HepG2 (cell line): ENCODE results near the gene ACCS. TPM values are rescaled to one million over a fixed set of nuclear protein-coding genes. Genes with fewer than 3 reads are reported as not detected.

Source experiments
- ATAC-seq: fragments of 200-7000 bp; cut with Tn5 transposase; 3 replicates; pipeline ENCODE4 v1.9.1; 2020; ENCODE audit warnings: mild to moderate bottlenecking, moderate library complexity
- BruUV-seq: library from RNA; stranded (reverse); fragments of 400-500 nt; replicated peaks from 2 replicates; lab custom pipeline; 2021; lab: Mats Ljungman, UMichigan
- CTCF ChIA-PET: fragments of 300-600 bp; formaldehyde crosslinking; extraction: SDS; loops from one replicate; lab custom pipeline; 2021; ENCODE audit warnings: low total read pairs, inconsistent platforms, low intra/inter-chr PET ratio; lab: Yijun Ruan, JAX
- POLR2A ChIA-PET: fragments of 350-600 bp; sonication (Branson Sonifier 250); formaldehyde crosslinking; loops from one replicate; lab custom pipeline; 2020; ENCODE audit warnings: antibody characterized with exemption, inconsistent platforms; lab: Yijun Ruan, JAX
- DNase-seq: peaks from one replicate; pipeline ENCODE4 v3.0.0-alpha.2; 2015; ENCODE audit warnings: low spot score
- FAIRE-seq: peaks from 3 replicates; lab custom pipeline; 2011; peaks lifted over from hg19 to GRCh38; lab: Jason Lieb, UNC
- H2AFZ ChIP-seq: one replicate; pipeline ENCODE4 v1.6.1; 2011; ENCODE audit warnings: low read length, inconsistent platforms
- H3K27ac ChIP-seq: fragments of 300-600 bp; 3 replicates; pipeline ENCODE4 v1.8.0; 2011; ENCODE audit warnings: mixed run types, mild to moderate bottlenecking, mixed read lengths, low read length, inconsistent platforms; ENCODE audit not compliant: insufficient read depth; ENCODE audit errors: extremely low read length
- H3K27me3 ChIP-seq, 2 experiments: fragments of 200-600 bp in 1 of 2; 2 replicates in 1 of 2; 3 replicates in 1 of 2; pipeline versions ENCODE4 v1.6.0 to v1.8.0; 2011; ENCODE audit warnings: low read length in 2 of 2, mild to moderate bottlenecking in 2 of 2, moderate library complexity in 2 of 2, inconsistent platforms in 1 of 2; ENCODE audit not compliant: insufficient read depth in 2 of 2, control insufficient read depth in 1 of 2
- H3K36me3 ChIP-seq, 2 experiments: fragments of 200-600 bp in 1 of 2; replicated peaks in 1 of 2; 2 replicates in 1 of 2; 3 replicates in 1 of 2; pipeline versions ENCODE4 v1.5.1 to v1.8.0; 2011; ENCODE audit warnings: low read length in 2 of 2, inconsistent platforms in 1 of 2; ENCODE audit not compliant: insufficient read depth in 2 of 2, control insufficient read depth in 1 of 2
- H3K4me1 ChIP-seq: 2 replicates; pipeline ENCODE4 v1.5.1; 2012; ENCODE audit warnings: low read length, inconsistent platforms; ENCODE audit not compliant: insufficient read depth
- H3K4me2 ChIP-seq: 2 replicates; pipeline ENCODE4 v1.6.0; 2011; ENCODE audit warnings: low read depth, low read length, inconsistent platforms
- H3K4me3 ChIP-seq, 3 experiments: fragments of 200-600 bp in 1 of 3; sonication (generic), shearing (Covaris generic) in 1 of 3; replicated peaks in 1 of 3; 2 replicates each; pipeline ENCODE4 v1.5.1; 2011 to 2016; ENCODE audit warnings: low read length in 3 of 3, inconsistent platforms in 2 of 3, low read depth in 2 of 3, mild to moderate bottlenecking in 2 of 3, control low read depth in 1 of 3, mixed read lengths in 1 of 3; ENCODE audit not compliant: insufficient read depth in 1 of 3
- H3K79me2 ChIP-seq: one replicate; pipeline ENCODE4 v1.6.1; 2011; ENCODE audit warnings: low read length, inconsistent platforms; ENCODE audit not compliant: insufficient read depth
- H3K9ac ChIP-seq: 2 replicates; pipeline ENCODE4 v1.6.0; 2011; ENCODE audit warnings: mild to moderate bottlenecking, low read depth, low read length, inconsistent platforms; ENCODE audit not compliant: insufficient read depth
- H3K9me3 ChIP-seq: 2 replicates; pipeline ENCODE4 v1.5.1; 2012; ENCODE audit warnings: mild to moderate bottlenecking, low read length
- H4K20me1 ChIP-seq: 2 replicates; pipeline ENCODE4 v1.6.0; 2011; ENCODE audit warnings: inconsistent platforms, mild to moderate bottlenecking, low read length, moderate library complexity; ENCODE audit not compliant: insufficient read depth
- ARNT2 ChIP-seq: sonication (generic); formaldehyde crosslinking; IDR thresholded peaks from 2 replicates; pipeline ENCODE4 v1.8.0; 2022; ENCODE audit warnings: mild to moderate bottlenecking, low read depth, missing genetic modification reagents, moderate library complexity
- CBX2 ChIP-seq, 2 experiments: fragments of 200-600 bp in 1 of 2; sonication (generic); formaldehyde crosslinking in 1 of 2; IDR thresholded peaks; 2 replicates each; pipeline versions ENCODE4 v1.7.0 to v1.8.1; 2018 to 2022; ENCODE audit warnings: low read depth in 2 of 2, low read length in 1 of 2, mild to moderate bottlenecking in 1 of 2, missing genetic modification reagents in 1 of 2
- FIP1L1 ChIP-seq: fragments of 200-400 bp; formaldehyde crosslinking; IDR thresholded peaks from 2 replicates; pipeline ENCODE4 v1.6.1; 2018; ENCODE audit warnings: low read depth, mild to moderate bottlenecking, low read length, moderate library complexity, borderline replicate concordance; ENCODE audit not compliant: insufficient read depth
- HMG20A ChIP-seq: IDR thresholded peaks from 2 replicates; pipeline ENCODE4 v1.6.1; 2016; ENCODE audit warnings: borderline replicate concordance
- KDM5A ChIP-seq: fragments of 200-600 bp; sonication (generic); IDR thresholded peaks from 2 replicates; pipeline ENCODE4 v1.7.0; 2018; ENCODE audit warnings: antibody characterized with exemption, mild to moderate bottlenecking, low read length, borderline replicate concordance
- MTA1 ChIP-seq: sonication (generic); formaldehyde crosslinking; IDR thresholded peaks from 2 replicates; pipeline ENCODE4 v1.4.0; 2020; ENCODE audit warnings: missing genetic modification reagents, mild to moderate bottlenecking, borderline replicate concordance
- NCOA5 ChIP-seq: sonication (generic); formaldehyde crosslinking; IDR thresholded peaks from 2 replicates; pipeline ENCODE4 v1.4.0; 2020; ENCODE audit warnings: missing genetic modification reagents
- POLR2G ChIP-seq: fragments of 200-400 bp; formaldehyde crosslinking; IDR thresholded peaks from 2 replicates; pipeline ENCODE4 v1.6.1; 2018; ENCODE audit warnings: mild to moderate bottlenecking, low read depth, low read length, moderate library complexity
- RXRB ChIP-seq: IDR thresholded peaks from 2 replicates; pipeline ENCODE4 v1.6.1; 2016; ENCODE audit warnings: borderline replicate concordance, missing genetic modification reagents, missing compliant biosample characterization
- SNRNP70 ChIP-seq: fragments of 200-400 bp; formaldehyde crosslinking; IDR thresholded peaks from 2 replicates; pipeline ENCODE4 v1.6.1; 2017; ENCODE audit warnings: mild to moderate bottlenecking, low read depth, low read length, moderate library complexity
- ZNF326 ChIP-seq: sonication (generic); formaldehyde crosslinking; IDR thresholded peaks from 2 replicates; pipeline ENCODE4 v1.4.0; 2020; ENCODE audit warnings: missing genetic modification reagents, borderline replicate concordance
- ZNF335 ChIP-seq: sonication (generic); formaldehyde crosslinking; IDR thresholded peaks from 2 replicates; pipeline ENCODE4 v1.4.0; 2020; ENCODE audit warnings: missing genetic modification reagents
- ZNF432 ChIP-seq: sonication (generic); formaldehyde crosslinking; IDR thresholded peaks from 2 replicates; pipeline ENCODE4 v1.5.0; 2020; ENCODE audit warnings: missing genetic modification reagents, mild to moderate bottlenecking, borderline replicate concordance
- WGBS: methylation state at CpG from one replicate; pipeline ENCODE4 v1.1.6; 2017; ENCODE audit warnings: low lambda C conversion rate; 5-methylcytosine and 5-hydroxymethylcytosine counted together
- in situ Hi-C: cut with HindIII; loops from 2 replicates; pipeline ENCODE4 v1.10.0; 2017; ENCODE audit warnings: low pct_unique_long_range_greater_than_20kb; ENCODE audit not compliant: extremely low pct_ligation_motif_present
- intact Hi-C: fragments of 100-400 bp; cut with micrococcal nuclease; formaldehyde crosslinking; loops from one replicate; pipeline ENCODE4 v1.10.0; 2022; ENCODE audit not compliant: unreplicated experiment
- polyA plus RNA-seq, 8 experiments: library from polyadenylated mRNA; depleted of rRNA in 3 of 8; stranded (reverse) in 7 of 8; unstranded in 1 of 8; fragments of >200 nt; fragmentation: Illumina TruSeq in 4 of 8; extraction: Trizol in 4 of 8; gene quantifications; 2 replicates each; pipeline versions ENCODE4 v1.2.1 to v1.2.3, GENCODE V29; 2011 to 2016; ENCODE audit warnings: low read depth in 4 of 8, missing spikeins in 1 of 8, mixed read lengths in 1 of 8; ENCODE audit not compliant: insufficient read depth in 1 of 8
- total RNA-seq, 5 experiments: library from RNA; depleted of rRNA; stranded (reverse); fragments of >200 nt; fragmentation: Illumina TruSeq; extraction: Trizol; gene quantifications; 2 replicates each; pipeline ENCODE4 v1.2.3, GENCODE V29; 2016; ENCODE audit warnings: low read depth in 1 of 5
- TF ChIP-seq, protein P1 (sequence below): sonication (generic); formaldehyde crosslinking; IDR thresholded peaks from 2 replicates; pipeline ENCODE4 v1.5.1; 2020; ENCODE audit warnings: missing genetic modification reagents, mild to moderate bottlenecking, borderline replicate concordance
- TF ChIP-seq, protein P2 (sequence below), 2 experiments: sonication (generic) in 1 of 2; formaldehyde crosslinking in 1 of 2; IDR thresholded peaks; 2 replicates each; pipeline versions ENCODE4 v1.5.1 to v1.6.1; 2011 to 2020; ENCODE audit warnings: borderline replicate concordance in 1 of 2, low read depth in 1 of 2, low read length in 1 of 2, mild to moderate bottlenecking in 1 of 2, missing genetic modification reagents in 1 of 2, moderate library complexity in 1 of 2
- TF ChIP-seq, protein P3 (sequence below): sonication (generic); formaldehyde crosslinking; IDR thresholded peaks from 2 replicates; pipeline ENCODE4 v1.4.0; 2020; ENCODE audit warnings: mild to moderate bottlenecking, missing genetic modification reagents
- TF ChIP-seq, protein P4 (sequence below): sonication (generic); IDR thresholded peaks from 2 replicates; pipeline ENCODE4 v1.6.1; 2016; ENCODE audit warnings: low read depth, borderline replicate concordance

The ACCS gene
- total and polyA plus RNA-seq, 2 of the 13 experiments (the other 11 are each of a cell fraction or from before 2014, with no cell fraction given), result 0.55 to 0.59 TPM

DNA sequence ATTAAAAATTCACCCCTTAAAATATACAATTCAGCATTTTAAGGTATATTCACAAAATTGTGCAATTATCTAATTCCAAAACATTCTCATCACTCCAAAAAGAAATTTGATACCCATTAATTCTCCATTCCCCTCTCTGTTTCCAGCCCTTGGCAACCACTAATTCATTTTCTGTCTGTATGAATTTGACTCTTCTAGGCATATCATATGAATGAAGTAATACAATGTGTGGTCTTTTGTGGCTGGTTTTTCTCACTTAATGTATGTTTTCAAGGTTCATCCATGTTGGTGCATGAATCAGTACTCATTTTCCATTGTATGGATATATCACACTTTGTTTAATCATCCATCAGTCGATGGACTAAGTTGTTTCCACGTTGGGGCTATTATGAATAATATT is 47.2 kb upstream of the ACCS start:
- no peaks in the 10 kb centered on the region for H3K9me3 ChIP-seq
- no peaks in the 10 kb centered on the region for H4K20me1 ChIP-seq
- intact Hi-C loops, result no loop called here

DNA sequence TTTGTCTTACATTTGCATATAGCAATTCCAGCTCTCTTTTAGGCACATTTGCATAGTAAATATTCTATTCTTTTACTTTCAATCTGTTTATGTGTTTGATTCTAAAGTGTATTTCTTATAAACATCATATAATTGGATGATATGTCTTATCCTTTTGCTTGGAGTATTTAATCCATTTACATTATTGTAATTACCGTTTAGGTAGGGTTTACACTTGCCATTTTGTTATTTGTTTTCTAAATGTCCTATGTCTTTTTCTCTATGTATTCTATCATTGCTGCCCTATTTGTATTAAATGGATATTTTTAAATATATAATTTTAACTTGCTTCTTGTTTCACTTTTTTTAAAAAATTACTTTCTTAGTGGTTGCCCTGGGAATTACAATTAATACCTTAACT is 41.1 kb upstream of the ACCS start:
- no peaks in the 10 kb centered on the region for H3K9me3 ChIP-seq
- BruUV-seq, result no TSS peak
- no peaks in the 10 kb centered on the region for H3K79me2 ChIP-seq
- H4K20me1 ChIP-seq, result no peaks in the 10 kb centered on the region
- H3K4me3 ChIP-seq, result no peak overlapping the region
- H3K27me3 ChIP-seq, result no peaks in the 10 kb centered on the region
- H2AFZ ChIP-seq, result no peak overlapping the region
- no peaks in the 10 kb centered on the region for H3K36me3 ChIP-seq
- FAIRE-seq (no peak), DNase-seq (no peak), ATAC-seq (no peak)
- POLR2A ChIA-PET, result no interaction called here
- H3K27ac ChIP-seq, result no peak overlapping the region
- H3K4me1 ChIP-seq, result no peaks in the 10 kb centered on the region
- no peak overlapping the region for H3K4me2 ChIP-seq
- intact Hi-C loops, result no loop called here
- 0% methylated on average over 1 of the region's 1 CpG for WGBS
- CTCF ChIA-PET, result no interaction called here
- in situ Hi-C loops, result no loop called here
- H3K9ac ChIP-seq, result no peak overlapping the region
- TF ChIP-seq, protein P1, sequence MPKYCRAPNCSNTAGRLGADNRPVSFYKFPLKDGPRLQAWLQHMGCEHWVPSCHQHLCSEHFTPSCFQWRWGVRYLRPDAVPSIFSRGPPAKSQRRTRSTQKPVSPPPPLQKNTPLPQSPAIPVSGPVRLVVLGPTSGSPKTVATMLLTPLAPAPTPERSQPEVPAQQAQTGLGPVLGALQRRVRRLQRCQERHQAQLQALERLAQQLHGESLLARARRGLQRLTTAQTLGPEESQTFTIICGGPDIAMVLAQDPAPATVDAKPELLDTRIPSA (CRISPR knock-in tag), result no peak
- TF ChIP-seq RXRB (CRISPR knock-in tag) (no peak), NCOA5 (CRISPR knock-in tag) (no peak), HMG20A (no peak), KDM5A (no peak), ZNF326 (no peak), ARNT2 (CRISPR knock-in tag) (no peak), SNRNP70 (no peak), POLR2G (no peak), ZNF432 (no peak)
- TF ChIP-seq, protein P2, sequence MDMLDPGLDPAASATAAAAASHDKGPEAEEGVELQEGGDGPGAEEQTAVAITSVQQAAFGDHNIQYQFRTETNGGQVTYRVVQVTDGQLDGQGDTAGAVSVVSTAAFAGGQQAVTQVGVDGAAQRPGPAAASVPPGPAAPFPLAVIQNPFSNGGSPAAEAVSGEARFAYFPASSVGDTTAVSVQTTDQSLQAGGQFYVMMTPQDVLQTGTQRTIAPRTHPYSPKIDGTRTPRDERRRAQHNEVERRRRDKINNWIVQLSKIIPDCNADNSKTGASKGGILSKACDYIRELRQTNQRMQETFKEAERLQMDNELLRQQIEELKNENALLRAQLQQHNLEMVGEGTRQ (IDR thresholded peaks at IDR 0.05; ENCODE audit: low read depth, low read length), result no peak
- TF ChIP-seq, protein P2 (CRISPR knock-in tag; IDR thresholded peaks at IDR 0.05; ENCODE audit: borderline replicate concordance), result no peak
- TF ChIP-seq, protein P3, sequence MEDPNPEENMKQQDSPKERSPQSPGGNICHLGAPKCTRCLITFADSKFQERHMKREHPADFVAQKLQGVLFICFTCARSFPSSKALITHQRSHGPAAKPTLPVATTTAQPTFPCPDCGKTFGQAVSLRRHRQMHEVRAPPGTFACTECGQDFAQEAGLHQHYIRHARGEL, result no peak
- TF ChIP-seq, protein P4, sequence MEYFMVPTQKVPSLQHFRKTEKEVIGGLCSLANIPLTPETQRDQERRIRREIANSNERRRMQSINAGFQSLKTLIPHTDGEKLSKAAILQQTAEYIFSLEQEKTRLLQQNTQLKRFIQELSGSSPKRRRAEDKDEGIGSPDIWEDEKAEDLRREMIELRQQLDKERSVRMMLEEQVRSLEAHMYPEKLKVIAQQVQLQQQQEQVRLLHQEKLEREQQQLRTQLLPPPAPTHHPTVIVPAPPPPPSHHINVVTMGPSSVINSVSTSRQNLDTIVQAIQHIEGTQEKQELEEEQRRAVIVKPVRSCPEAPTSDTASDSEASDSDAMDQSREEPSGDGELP, result no peak

More for the DNA sequence above, 47.2 kb upstream of the ACCS start:
- 0% methylated on average over 2 of the region's 2 CpGs for WGBS
- H3K9ac ChIP-seq, result no peak overlapping the region
- BruUV-seq, result no TSS peak
- POLR2A ChIA-PET, result no interaction called here
- TF ChIP-seq CBX2 (IDR thresholded peaks at IDR 0.05; ENCODE audit: low read depth, low read length) (no peak), CBX2 (CRISPR knock-in tag; IDR thresholded peaks at IDR 0.05; ENCODE audit: low read depth) (no peak), MTA1 (CRISPR knock-in tag) (no peak), FIP1L1 (no peak), ZNF335 (CRISPR knock-in tag) (no peak)
- ATAC-seq, result no peak
- H3K4me2 ChIP-seq, result no peak overlapping the region
- peaks cover 0 to 2% of the 10 kb centered on the region in 2 experiments; a peak in 1 of 5 replicates for H3K27me3 ChIP-seq
- no peaks in the 10 kb centered on the region for H3K79me2 ChIP-seq
- H2AFZ ChIP-seq, result no peak overlapping the region
- no peak for DNase-seq
- no peaks in the 10 kb centered on the region for H3K4me1 ChIP-seq
- CTCF ChIA-PET, result no interaction called here
- FAIRE-seq, result no peak
- H3K4me3 ChIP-seq, result no peak overlapping the region
- in situ Hi-C loops, result no loop called here
- H3K27ac ChIP-seq, result no peak overlapping the region
- H3K36me3 ChIP-seq, result no peaks in the 10 kb centered on the region
